GM18526 (cell line): ENCODE data around the gene TUBA1B.

Source experiments
- POLR2A ChIP-seq: IDR thresholded peaks from 3 replicates; pipeline ENCODE4 v1.6.1; 2011; ENCODE audit not compliant: insufficient read length; ENCODE audit errors: extremely low read depth

TUBA1B gene

GRCh38 chr12:49131051-49131893, at the start of gene TUBA1B:
Gene TUBA1B (minus strand): TSS chr12:49131395. CDS start chr12:49131300, 95 bp downstream.
- peak; percentile 99 for TF ChIP-seq POLR2A

- no peak for TF ChIP-seq POLR2A
These were observed 43.0 kb upstream of the TUBA1B start for GRCh38 chr12:49174218-49174617.

- no peak for TF ChIP-seq POLR2A
These were observed 39.7 kb upstream of the TUBA1B start for GRCh38 chr12:49170924-49171323.

GRCh38 chr12:49165114-49165513, 33.9 kb upstream of the TUBA1B start:
- no peak for TF ChIP-seq POLR2A

- TF ChIP-seq POLR2A, result no peak
These were observed 30.0 kb upstream of the TUBA1B start for GRCh38 chr12:49161092-49161795.

GRCh38 chr12:49160399-49160798, 29.2 kb upstream of the TUBA1B start:
- TF ChIP-seq POLR2A, result no peak

GRCh38 chr12:49154221-49154620, 23.0 kb upstream of the TUBA1B start:
- no peak for TF ChIP-seq POLR2A

GRCh38 chr12:49147384-49147783, 16.2 kb upstream of the TUBA1B start:
- TF ChIP-seq POLR2A, result no peak

- TF ChIP-seq POLR2A, result no peak
These were observed 15.2 kb upstream of the TUBA1B start for GRCh38 chr12:49146406-49146805.

GRCh38 chr12:49144384-49144783, 13.2 kb upstream of the TUBA1B start:
- no peak for TF ChIP-seq POLR2A

GRCh38 chr12:49138999-49139398, 7.8 kb upstream of the TUBA1B start:
- TF ChIP-seq POLR2A, result no peak

- TF ChIP-seq POLR2A, result no peak
These were observed 7.4 kb upstream of the TUBA1B start for GRCh38 chr12:49138587-49138986.

- no peak for TF ChIP-seq POLR2A
These were observed 6.3 kb upstream of the TUBA1B start for GRCh38 chr12:49137476-49137875.

- no peak for TF ChIP-seq POLR2A
These were observed 2.4 kb upstream of the TUBA1B start for GRCh38 chr12:49133590-49133989.

- TF ChIP-seq POLR2A, result no peak
These were observed 1.8 kb upstream of the TUBA1B start for GRCh38 chr12:49133014-49133413.

- TF ChIP-seq POLR2A, result no peak
These were observed 783 bp upstream of the TUBA1B start for GRCh38 chr12:49131894-49132461.
